Measurements from ENCODE around the gene PCGF1. TPM values are rescaled to one million over a fixed set of nuclear protein-coding genes. Genes with fewer than 3 reads are reported as not detected.

PCGF1 gene
- total RNA-seq, 4 donors from 2014 or later: 4.4 to 16.2 (median 14.7) TPM

DNA sequence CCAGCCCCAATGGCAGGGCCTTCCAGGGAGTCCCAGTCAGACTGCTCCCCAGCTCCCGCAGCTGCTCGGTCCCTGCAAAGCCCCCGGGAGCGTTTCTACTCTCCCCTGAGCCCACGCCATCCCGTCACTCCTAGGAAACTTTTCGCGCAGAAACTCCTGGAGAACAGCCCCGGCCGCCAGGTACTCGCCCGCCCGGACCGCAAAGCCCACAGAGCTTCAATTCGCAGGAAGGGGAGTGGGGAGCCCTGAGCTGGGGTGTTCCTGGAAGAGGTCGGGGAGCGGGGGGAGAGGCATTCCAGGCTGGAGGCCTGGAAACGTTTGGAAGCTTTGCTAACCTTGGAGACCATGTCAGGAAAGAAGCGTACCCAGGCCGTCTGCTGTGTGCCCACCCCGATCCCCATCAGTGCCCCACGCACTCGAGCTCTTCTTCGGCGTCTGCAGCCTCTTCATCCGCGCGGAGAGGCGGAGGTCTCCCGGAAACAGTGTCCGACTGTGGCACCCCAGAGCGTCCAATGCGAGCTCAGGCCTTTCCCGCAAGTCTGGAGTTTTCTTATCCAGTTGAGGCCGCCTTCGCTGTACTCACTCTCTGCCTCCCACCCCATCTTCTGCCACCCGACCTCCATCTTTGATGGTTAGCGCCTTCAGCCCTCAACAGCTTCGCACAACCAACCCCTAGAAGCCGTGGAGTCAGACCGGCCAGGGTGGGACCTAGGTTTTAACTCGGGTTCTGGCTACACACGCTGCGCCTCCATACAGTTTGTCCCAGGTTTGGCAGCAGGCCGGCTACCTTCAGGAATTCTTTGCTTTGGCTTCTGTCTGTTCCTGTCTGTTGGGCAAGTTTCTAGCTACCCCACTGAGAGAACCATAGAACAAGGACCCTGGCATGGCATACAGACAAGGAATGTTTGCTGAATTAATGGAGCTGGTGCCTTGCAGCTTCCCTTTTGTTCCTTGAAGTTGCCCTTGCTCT, 3.7 kb downstream of the PCGF1 start:
- H3K27me3 ChIP-seq: peaks cover 7 to 58% (median 11%) of the 10 kb centered on the region in 4 donors
- intact Hi-C loops (cut with DNase I): no loop called here
- no peaks in the 10 kb centered on the region for H3K9me3 ChIP-seq
- WGBS, 2 donors: 78 to 86% methylated on average over 19 to 26 of the region's 45 CpGs
- peak overlapping the region; percentile 30 to 73 (median 61) for H3K4me3 ChIP-seq
- TF ChIP-seq, protein P1, sequence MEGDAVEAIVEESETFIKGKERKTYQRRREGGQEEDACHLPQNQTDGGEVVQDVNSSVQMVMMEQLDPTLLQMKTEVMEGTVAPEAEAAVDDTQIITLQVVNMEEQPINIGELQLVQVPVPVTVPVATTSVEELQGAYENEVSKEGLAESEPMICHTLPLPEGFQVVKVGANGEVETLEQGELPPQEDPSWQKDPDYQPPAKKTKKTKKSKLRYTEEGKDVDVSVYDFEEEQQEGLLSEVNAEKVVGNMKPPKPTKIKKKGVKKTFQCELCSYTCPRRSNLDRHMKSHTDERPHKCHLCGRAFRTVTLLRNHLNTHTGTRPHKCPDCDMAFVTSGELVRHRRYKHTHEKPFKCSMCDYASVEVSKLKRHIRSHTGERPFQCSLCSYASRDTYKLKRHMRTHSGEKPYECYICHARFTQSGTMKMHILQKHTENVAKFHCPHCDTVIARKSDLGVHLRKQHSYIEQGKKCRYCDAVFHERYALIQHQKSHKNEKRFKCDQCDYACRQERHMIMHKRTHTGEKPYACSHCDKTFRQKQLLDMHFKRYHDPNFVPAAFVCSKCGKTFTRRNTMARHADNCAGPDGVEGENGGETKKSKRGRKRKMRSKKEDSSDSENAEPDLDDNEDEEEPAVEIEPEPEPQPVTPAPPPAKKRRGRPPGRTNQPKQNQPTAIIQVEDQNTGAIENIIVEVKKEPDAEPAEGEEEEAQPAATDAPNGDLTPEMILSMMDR (IDR thresholded peaks at IDR 0.05): no peak
- TF ChIP-seq POLR2A (IDR thresholded peaks at IDR 0.05): no peak
- H3K36me3 ChIP-seq: peaks cover 0 to 23% (median 9%) of the 10 kb centered on the region in 3 donors
- H3K27ac ChIP-seq: peak overlapping the region; percentile 9 to 81 (median 76)
- no peak for DNase-seq
- H3K4me1 ChIP-seq: peaks cover 41 to 74% (median 47%) of the 10 kb centered on the region in 3 donors

DNA sequence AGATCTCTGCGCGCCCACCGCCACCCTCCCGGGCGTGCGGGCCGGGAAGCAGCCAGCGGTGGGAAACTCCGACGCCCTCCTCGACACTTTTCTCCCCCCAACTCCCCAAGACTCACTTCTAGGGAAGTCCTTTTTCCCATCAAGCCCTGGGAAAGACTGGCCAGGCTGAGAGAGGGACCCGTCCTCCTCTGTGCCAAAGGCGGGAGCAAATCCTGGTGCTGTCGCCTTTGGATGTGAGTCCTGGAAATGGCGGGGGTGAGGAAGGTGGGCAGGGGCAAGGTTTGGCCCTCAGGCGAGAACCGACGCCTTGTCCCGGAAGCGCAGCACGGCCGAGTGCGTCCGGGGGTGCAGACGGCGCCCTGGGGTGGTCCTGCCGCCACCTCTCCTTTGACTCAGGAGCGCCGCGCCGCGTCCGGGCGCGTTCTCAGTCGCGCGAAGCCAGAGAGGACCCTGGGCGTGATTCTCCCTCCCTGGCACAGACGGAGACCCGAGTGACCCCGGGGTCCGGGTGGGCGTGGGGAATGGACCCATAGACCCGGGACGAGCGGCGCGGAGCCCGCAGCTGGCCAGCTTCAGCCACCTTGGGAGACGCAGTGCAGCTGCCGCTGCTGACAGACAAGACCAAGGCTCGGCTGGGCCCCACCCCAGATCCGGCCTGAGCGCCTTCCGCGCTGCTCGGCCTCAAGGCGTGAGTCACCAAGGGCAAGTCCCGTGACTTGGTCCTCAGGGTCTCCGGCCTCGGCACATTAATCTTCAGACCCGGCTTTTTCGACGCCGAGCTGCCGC, 4.6 kb downstream of the PCGF1 start:
- peak; percentile 15 for DNase-seq
- peak in 1 of 4 donors; percentile 69 for TF ChIP-seq POLR2A (IDR thresholded peaks at IDR 0.05)
- TF ChIP-seq, protein P1 (IDR thresholded peaks at IDR 0.05): peak in 2 of 6 experiments; percentile 5 to 22
- intact Hi-C loops (cut with DNase I): no loop called here
- Histone ChIP-seq H3K4me1 (peaks cover 45 to 76% (median 50%) of the 10 kb centered on the region in 3 donors), H3K9me3 (no peaks in the 10 kb centered on the region), H3K27ac (peak overlapping the region; percentile 9 to 81 (median 76)), H3K27me3 (peaks cover 7 to 60% (median 16%) of the 10 kb centered on the region in 4 donors), H3K4me3 (peak overlapping the region; percentile 30 to 73 (median 61)), H3K36me3 (peaks cover 0 to 23% (median 9%) of the 10 kb centered on the region in 3 donors)
- 2 to 11% methylated on average over 9 to 11 of the region's 67 CpGs for WGBS, 2 donors

DNA sequence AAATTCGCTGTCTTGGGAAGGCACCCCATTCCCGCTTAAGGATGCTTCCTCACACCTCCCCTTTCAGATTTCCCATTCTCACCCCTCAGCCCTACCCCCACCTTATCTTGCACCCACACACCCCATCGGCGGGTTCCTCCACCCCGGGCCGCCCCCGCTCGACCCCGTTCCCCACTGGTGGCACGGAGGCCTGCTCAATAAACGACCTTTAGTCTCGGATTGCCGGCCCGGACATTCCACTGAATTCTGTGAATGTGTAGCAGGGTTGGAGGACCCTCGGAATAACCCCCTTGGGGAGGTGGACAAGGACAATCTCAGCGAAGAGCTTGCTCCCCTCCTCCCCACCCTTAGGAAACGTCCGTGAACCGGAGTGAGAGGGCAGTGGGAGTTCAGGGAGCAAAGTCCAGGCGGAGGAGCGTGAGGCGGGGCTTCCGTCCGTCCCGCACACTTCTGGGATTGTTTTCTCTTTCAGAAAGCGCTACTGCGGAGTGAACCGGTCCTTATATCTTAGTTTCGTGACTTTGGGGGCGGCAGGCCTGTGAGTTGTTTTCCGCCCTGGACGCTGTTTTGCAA, 5.3 kb downstream of the PCGF1 start:
- H3K36me3 ChIP-seq: peaks cover 0 to 23% (median 9%) of the 10 kb centered on the region in 3 donors
- no peak for DNase-seq
- H3K27me3 ChIP-seq: peaks cover 7 to 66% (median 20%) of the 10 kb centered on the region in 4 donors
- no peaks in the 10 kb centered on the region for H3K9me3 ChIP-seq
- TF ChIP-seq POLR2A (IDR thresholded peaks at IDR 0.05): no peak
- TF ChIP-seq, protein P1 (IDR thresholded peaks at IDR 0.05): no peak
- H3K27ac ChIP-seq: peak overlapping the region; percentile 9 to 81 (median 76)
- intact Hi-C loops (cut with DNase I): no loop called here
- peaks cover 52 to 81% (median 52%) of the 10 kb centered on the region in 3 donors for H3K4me1 ChIP-seq
- WGBS, 2 donors: 22 to 45% methylated on average over 6 to 31 of the region's 32 CpGs
- peak overlapping the region; percentile 30 to 73 (median 61) for H3K4me3 ChIP-seq

DNA sequence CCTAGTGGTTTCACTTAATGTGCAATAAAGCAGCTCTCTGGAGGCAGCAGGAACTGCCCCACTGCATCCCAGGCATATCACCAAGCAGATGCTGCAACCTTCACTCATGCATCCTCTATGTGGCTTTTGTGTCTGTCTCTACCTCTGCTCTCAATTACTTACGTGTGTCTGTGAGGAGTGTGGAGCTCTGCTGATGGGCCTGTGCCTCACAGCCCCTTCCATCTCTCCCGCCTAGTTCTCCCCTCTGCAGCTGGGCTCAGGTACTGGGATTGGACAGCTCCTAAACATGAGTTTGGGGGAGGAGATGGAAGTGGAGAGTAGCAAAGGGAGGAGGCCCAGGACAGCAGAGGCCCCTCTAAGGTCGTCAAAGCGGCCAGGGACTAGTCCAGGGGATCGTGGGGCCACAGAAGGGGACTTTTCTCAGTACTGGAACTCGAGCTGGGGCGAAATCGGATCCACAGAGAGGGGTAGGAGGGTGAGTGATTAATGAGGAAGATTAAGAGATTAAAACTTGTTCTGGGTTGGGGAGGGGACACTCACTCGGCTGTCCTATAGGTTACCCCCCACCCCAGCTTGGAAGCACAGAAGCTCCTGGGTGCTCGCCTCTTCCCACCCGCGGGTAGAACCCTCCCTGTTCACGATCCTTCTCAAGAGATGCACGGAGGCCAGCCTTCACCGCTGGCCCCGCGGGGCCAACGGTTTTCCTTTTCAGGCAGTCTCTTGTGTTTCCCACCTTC, 6.0 kb downstream of the PCGF1 start:
- DNase-seq: no peak
- peak overlapping the region in 1 of 4 donors; percentile 73 for H3K4me3 ChIP-seq
- 69 to 87% methylated on average over 15 to 18 of the region's 18 CpGs for WGBS, 2 donors
- no peaks in the 10 kb centered on the region for H3K9me3 ChIP-seq
- TF ChIP-seq, protein P1 (IDR thresholded peaks at IDR 0.05): no peak
- no peak for TF ChIP-seq POLR2A (IDR thresholded peaks at IDR 0.05)
- H3K36me3 ChIP-seq: peaks cover 0 to 23% (median 9%) of the 10 kb centered on the region in 3 donors
- intact Hi-C loops (cut with DNase I): no loop called here
- no peak overlapping the region for H3K27ac ChIP-seq
- H3K4me1 ChIP-seq: peaks cover 47 to 77% (median 48%) of the 10 kb centered on the region in 3 donors
- peaks cover 7 to 74% (median 20%) of the 10 kb centered on the region in 4 donors for H3K27me3 ChIP-seq

Measured in esophagus squamous epithelium (tissue), 5 donors.